HG03354 (cell line): ENCODE data around the gene CDCA3.

Source experiments
- ATAC-seq: cut with Tn5 transposase; IDR thresholded peaks from one replicate; pipeline ENCODE4 v1.9.1; 2021; ENCODE audit warnings: mild to moderate bottlenecking; ENCODE audit not compliant: unreplicated experiment, poor library complexity, severe bottlenecking

CDCA3 gene

GRCh38 chr12:6824085-6824775 lies 26.9 kb downstream of the CDCA3 start:
- ATAC-seq, result no peak

GRCh38 chr12:6823182-6824084 lies 27.7 kb downstream of the CDCA3 start:
- ATAC-seq, result no peak

GRCh38 chr12:6822426-6823135 lies 28.5 kb downstream of the CDCA3 start:
- ATAC-seq, result no peak

- no peak for ATAC-seq
These were observed 29.3 kb downstream of the CDCA3 start, which contains the start of gene GPR162 for GRCh38 chr12:6821591-6822425. Gene GPR162, plus strand, starts transcription at chr12:6821821. Its CDS starts 2,078 bp downstream, at chr12:6823899.

GRCh38 chr12:6820166-6820565 lies 30.9 kb downstream of the CDCA3 start:
- no peak for ATAC-seq

GRCh38 chr12:6819106-6820030 lies 31.7 kb downstream of the CDCA3 start:
- ATAC-seq, result no peak

- no peak for ATAC-seq
These were observed 32.4 kb downstream of the CDCA3 start for GRCh38 chr12:6818645-6819044.

GRCh38 chr12:6818222-6818621 lies 32.9 kb downstream of the CDCA3 start:
- no peak for ATAC-seq

- ATAC-seq, result no peak
These were observed 33.4 kb downstream of the CDCA3 start for GRCh38 chr12:6817662-6818157.

GRCh38 chr12:6817098-6817497 lies 34.0 kb downstream of the CDCA3 start:
- no peak for ATAC-seq

- no peak for ATAC-seq
These were observed 34.5 kb downstream of the CDCA3 start for GRCh38 chr12:6816598-6816997.

- ATAC-seq, result no peak
These were observed 37.7 kb downstream of the CDCA3 start for GRCh38 chr12:6813363-6813762.

- ATAC-seq, result no peak
These were observed 40.3 kb downstream of the CDCA3 start for GRCh38 chr12:6810758-6811157.

- ATAC-seq, result no peak
These were observed 42.0 kb downstream of the CDCA3 start for GRCh38 chr12:6809056-6809455.

GRCh38 chr12:6807170-6807569 lies 43.9 kb downstream of the CDCA3 start:
- ATAC-seq, result no peak

- no peak for ATAC-seq
These were observed 51.9 kb downstream of the CDCA3 start for GRCh38 chr12:6799147-6799546.
